ENCODE results near the gene TCF4. TPM values are rescaled to one million over a fixed set of nuclear protein-coding genes. Genes with fewer than 3 reads are reported as not detected.

TCF4 gene
- total RNA-seq, 1 donor = 84.6 TPM

- no peak for TF ChIP-seq CTCF (IDR thresholded peaks at IDR 0.05; ENCODE audit: insufficient read depth, low read depth, low read length)
- no peak overlapping the region for H3K4me3 ChIP-seq (ENCODE audit: low read depth, low read length)
- peak; percentile 53 for DNase-seq (ENCODE audit: low read depth)
Observed at GRCh38 chr18:55513161-55513560, 74.8 kb downstream of the TCF4 start.

GRCh38 chr18:55511277-55511676 is 76.7 kb downstream of the TCF4 start:
- TF ChIP-seq CTCF (IDR thresholded peaks at IDR 0.05; ENCODE audit: insufficient read depth, low read depth, low read length) = no peak
- no peak overlapping the region for H3K4me3 ChIP-seq (ENCODE audit: low read depth, low read length)
- no peak for DNase-seq (ENCODE audit: low read depth)

- no peak for TF ChIP-seq CTCF (IDR thresholded peaks at IDR 0.05; ENCODE audit: insufficient read depth, low read depth, low read length)
- no peak overlapping the region for H3K4me3 ChIP-seq (ENCODE audit: low read depth, low read length)
- DNase-seq (ENCODE audit: low read depth) = peak; percentile 93
Observed at GRCh38 chr18:55510809-55511208, 77.2 kb downstream of the TCF4 start.

- peak overlapping the region; percentile 45 for H3K4me3 ChIP-seq (ENCODE audit: low read depth, low read length)
- no peak for TF ChIP-seq CTCF (IDR thresholded peaks at IDR 0.05; ENCODE audit: insufficient read depth, low read depth, low read length)
Observed at GRCh38 chr18:55509631-55510324, 78.2 kb downstream of the TCF4 start.

GRCh38 chr18:55508651-55509050 is 79.3 kb downstream of the TCF4 start:
- H3K4me3 ChIP-seq (ENCODE audit: low read depth, low read length) = no peak overlapping the region
- TF ChIP-seq CTCF (IDR thresholded peaks at IDR 0.05; ENCODE audit: insufficient read depth, low read depth, low read length) = no peak
- peak; percentile 66 for DNase-seq (ENCODE audit: low read depth)

More at GRCh38 chr18:55509631-55510324, 78.2 kb downstream of the TCF4 start:
- peak; percentile 70 for DNase-seq (ENCODE audit: low read depth)

- no peak overlapping the region for H3K4me3 ChIP-seq (ENCODE audit: low read depth, low read length)
- no peak for TF ChIP-seq CTCF (IDR thresholded peaks at IDR 0.05; ENCODE audit: insufficient read depth, low read depth, low read length)
- DNase-seq (ENCODE audit: low read depth) = no peak
Observed at GRCh38 chr18:55506074-55506473, 81.9 kb downstream of the TCF4 start.

- DNase-seq (ENCODE audit: low read depth) = no peak
- TF ChIP-seq CTCF (IDR thresholded peaks at IDR 0.05; ENCODE audit: insufficient read depth, low read depth, low read length) = no peak
- H3K4me3 ChIP-seq (ENCODE audit: low read depth, low read length) = no peak overlapping the region
Observed at GRCh38 chr18:55504808-55505207, 83.2 kb downstream of the TCF4 start.
